ENCODE results near the gene PTPRN2.
"Not testable (repeated sequence)": the region's sequence is repeated elsewhere in the genome, so short reads cannot be mapped to it uniquely, and the experiment has no call there.

GRCh38 chr7:158151273-158151672 lies 436.4 kb downstream of the PTPRN2 start:
- TF ChIP-seq CTCF (conservative IDR thresholded peaks at IDR 0.05; ENCODE audit: low read depth, low read length); EZH2 (IDR thresholded peaks at IDR 0.05; ENCODE audit: borderline replicate concordance, low read depth, low read length, poor library complexity, severe bottlenecking): not testable (repeated sequence)

All from A673 (cell line).